Uterus (tissue), 2 donors: ENCODE measurements around the gene RSBN1L.

ENCODE experiments used
- POLR2A ChIP-seq, 2 donors: fragments of 450-650 bp; IDR thresholded peaks; one replicate each; pipeline ENCODE4 v1.6.1; 2016; ENCODE audit warnings: antibody characterized with exemption in 2 of 2, mild to moderate bottlenecking in 1 of 2, moderate library complexity in 1 of 2
- TF ChIP-seq, protein P1 (sequence below), 4 experiments: fragments of 200-600 bp in 2 of 4; fragments of 450-650 bp in 2 of 4; sonication (generic) in 2 of 4; IDR thresholded peaks; one replicate each; pipeline ENCODE4 v1.5.1; 2016 to 2019; ENCODE audit warnings: antibody characterized with exemption in 4 of 4, mild to moderate bottlenecking in 2 of 4, moderate library complexity in 1 of 4

- TF ChIP-seq, protein P1, sequence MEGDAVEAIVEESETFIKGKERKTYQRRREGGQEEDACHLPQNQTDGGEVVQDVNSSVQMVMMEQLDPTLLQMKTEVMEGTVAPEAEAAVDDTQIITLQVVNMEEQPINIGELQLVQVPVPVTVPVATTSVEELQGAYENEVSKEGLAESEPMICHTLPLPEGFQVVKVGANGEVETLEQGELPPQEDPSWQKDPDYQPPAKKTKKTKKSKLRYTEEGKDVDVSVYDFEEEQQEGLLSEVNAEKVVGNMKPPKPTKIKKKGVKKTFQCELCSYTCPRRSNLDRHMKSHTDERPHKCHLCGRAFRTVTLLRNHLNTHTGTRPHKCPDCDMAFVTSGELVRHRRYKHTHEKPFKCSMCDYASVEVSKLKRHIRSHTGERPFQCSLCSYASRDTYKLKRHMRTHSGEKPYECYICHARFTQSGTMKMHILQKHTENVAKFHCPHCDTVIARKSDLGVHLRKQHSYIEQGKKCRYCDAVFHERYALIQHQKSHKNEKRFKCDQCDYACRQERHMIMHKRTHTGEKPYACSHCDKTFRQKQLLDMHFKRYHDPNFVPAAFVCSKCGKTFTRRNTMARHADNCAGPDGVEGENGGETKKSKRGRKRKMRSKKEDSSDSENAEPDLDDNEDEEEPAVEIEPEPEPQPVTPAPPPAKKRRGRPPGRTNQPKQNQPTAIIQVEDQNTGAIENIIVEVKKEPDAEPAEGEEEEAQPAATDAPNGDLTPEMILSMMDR (IDR thresholded peaks at IDR 0.05), result peak; percentile 61 to 73 (median 70)
- TF ChIP-seq POLR2A (IDR thresholded peaks at IDR 0.05), result no peak
Measured at GRCh38 chr7:77651575-77652162, 44.6 kb upstream of the RSBN1L start.
